NOMO-1 treated with DMSO at 0.1 percent for 48 hours (cell line): ENCODE measurements around the gene POSTN.

Source experiments
- DNase-seq: peaks from one replicate; lab custom pipeline; 2025; ENCODE audit not compliant: unreplicated experiment; lab: John Stamatoyannopoulos, UW

The POSTN gene, protein sequence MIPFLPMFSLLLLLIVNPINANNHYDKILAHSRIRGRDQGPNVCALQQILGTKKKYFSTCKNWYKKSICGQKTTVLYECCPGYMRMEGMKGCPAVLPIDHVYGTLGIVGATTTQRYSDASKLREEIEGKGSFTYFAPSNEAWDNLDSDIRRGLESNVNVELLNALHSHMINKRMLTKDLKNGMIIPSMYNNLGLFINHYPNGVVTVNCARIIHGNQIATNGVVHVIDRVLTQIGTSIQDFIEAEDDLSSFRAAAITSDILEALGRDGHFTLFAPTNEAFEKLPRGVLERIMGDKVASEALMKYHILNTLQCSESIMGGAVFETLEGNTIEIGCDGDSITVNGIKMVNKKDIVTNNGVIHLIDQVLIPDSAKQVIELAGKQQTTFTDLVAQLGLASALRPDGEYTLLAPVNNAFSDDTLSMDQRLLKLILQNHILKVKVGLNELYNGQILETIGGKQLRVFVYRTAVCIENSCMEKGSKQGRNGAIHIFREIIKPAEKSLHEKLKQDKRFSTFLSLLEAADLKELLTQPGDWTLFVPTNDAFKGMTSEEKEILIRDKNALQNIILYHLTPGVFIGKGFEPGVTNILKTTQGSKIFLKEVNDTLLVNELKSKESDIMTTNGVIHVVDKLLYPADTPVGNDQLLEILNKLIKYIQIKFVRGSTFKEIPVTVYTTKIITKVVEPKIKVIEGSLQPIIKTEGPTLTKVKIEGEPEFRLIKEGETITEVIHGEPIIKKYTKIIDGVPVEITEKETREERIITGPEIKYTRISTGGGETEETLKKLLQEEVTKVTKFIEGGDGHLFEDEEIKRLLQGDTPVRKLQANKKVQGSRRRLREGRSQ

GRCh38 chr13:37598597-37598996 is at the start of gene POSTN:
POSTN (minus strand) TSS chr13:37598768; CDS start chr13:37598726, 42 bp downstream.
- no peak for DNase-seq

DNA sequence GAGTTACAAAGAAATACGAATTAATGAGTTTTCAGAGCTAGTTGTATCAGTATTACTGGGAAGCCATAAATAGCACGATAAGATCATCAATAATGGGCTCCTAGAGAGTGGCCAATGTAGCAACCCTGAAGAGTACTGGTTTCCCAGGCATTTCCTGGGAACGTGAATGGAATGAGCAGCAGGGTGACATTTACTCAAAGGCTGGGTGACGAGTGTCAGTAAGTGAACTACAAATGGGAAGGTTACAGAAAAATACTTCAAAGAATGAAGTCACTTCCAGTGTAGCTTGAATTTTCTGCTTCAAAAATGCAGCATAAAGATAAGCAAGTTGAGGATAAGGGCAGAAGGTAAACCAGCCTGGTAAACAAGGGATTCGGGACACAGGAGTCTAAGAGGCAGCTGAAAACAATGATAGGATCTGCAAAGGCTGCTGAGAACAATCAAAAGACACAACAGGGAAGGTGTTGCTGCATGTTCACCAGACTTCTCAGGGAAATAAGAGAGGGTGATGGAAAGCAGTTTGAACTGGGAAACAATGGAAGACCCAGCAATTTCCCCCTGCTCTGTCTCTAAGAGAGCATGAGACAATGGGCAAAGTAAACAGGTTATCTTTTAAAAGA is 48.6 kb upstream of the POSTN start:
- DNase-seq: no peak

GRCh38 chr13:37646531-37646930 is 48.0 kb upstream of the POSTN start:
- no peak for DNase-seq

GRCh38 chr13:37645181-37645740 is 46.7 kb upstream of the POSTN start:
- no peak for DNase-seq

- no peak for DNase-seq
Observed at GRCh38 chr13:37641391-37641790, 42.8 kb upstream of the POSTN start.

DNA sequence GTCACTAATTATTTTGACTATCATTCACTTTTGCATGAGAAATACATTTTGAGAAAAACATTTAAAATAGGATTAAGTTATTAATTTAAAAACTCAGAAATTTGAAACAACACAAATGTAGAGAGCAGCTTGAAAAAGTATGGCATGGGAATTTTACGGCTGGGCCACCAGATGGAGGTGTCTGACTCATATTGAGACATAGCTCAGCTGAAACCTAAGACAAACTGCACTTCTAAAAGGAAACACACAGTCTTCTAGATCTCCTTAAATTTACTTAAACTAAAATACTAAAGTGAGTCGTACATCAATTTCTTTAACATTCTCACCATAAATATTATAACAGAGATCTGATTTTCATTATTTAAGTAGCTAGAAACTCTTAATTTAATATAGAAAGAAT is 41.9 kb upstream of the POSTN start:
- DNase-seq: no peak

- no peak for DNase-seq
Observed at GRCh38 chr13:37636701-37637100, 38.1 kb upstream of the POSTN start.

- DNase-seq: no peak
Observed at GRCh38 chr13:37632294-37632693, 33.7 kb upstream of the POSTN start.

- DNase-seq: no peak
Observed at GRCh38 chr13:37627428-37627827, 28.9 kb upstream of the POSTN start.

DNA sequence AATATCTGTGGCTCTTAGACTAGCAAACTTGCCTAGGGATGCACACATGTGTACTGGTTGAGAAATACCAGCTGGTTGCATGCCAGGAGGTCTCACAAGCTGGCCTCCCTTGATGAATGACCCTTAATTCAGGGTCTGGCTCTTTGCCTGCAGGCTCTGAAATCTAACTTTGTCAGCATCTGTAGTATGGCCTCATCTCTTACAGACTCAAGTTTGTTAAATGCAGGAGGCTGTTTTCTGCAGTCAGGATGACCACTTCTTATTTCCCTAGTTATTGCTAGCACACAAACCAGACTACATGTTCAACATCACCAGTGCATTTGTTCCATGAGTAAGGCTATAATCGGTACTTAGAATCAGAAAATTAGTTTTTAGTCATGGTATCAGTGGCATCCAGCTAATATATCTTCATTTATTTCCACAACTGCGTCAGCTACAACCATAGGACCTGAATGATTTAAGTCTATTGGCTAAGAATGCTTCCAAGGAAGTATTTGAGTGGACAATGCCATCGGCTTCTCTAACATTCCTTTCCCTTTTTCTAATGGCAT is 23.3 kb upstream of the POSTN start:
- no peak for DNase-seq

- DNase-seq: no peak
Observed at GRCh38 chr13:37618554-37618953, 20.0 kb upstream of the POSTN start.

DNA sequence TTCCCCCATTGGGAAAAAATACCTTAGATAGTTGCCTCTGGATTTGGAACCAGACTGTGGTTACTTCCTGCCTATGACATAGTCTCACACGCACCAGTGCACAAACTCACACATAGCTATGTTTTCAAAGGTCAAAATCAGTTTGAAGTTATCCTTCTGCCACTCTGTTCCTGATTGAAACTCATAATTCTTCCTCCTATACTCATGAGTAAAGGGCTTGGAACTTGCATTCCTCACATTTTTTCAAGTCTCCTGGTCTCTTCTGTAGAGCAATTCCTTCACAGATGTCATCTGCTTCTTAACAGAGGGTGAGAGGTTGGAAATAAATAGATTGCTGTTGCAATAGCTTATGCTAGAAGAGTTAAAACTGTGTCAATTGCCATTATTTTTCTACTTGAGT is 18.6 kb upstream of the POSTN start:
- no peak for DNase-seq

DNA sequence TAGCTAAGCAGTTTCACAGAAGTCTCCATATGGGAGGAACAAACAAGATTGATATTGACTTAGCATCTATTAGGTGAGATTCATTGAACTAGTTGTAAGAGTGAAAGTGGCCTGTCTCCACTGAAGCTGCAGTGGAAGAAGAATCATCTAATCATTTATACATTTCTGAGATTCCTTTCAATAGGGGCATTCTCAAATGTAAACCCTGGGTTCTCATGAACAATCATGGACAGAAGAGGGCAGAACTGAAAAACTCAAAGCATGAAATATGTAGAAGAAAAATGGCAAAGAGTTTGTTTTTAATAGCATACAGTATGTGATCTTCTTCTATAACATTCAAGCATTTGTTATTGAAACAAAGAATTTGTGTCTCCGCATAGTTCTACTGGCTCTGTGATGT is 17.6 kb upstream of the POSTN start:
- no peak for DNase-seq

DNA sequence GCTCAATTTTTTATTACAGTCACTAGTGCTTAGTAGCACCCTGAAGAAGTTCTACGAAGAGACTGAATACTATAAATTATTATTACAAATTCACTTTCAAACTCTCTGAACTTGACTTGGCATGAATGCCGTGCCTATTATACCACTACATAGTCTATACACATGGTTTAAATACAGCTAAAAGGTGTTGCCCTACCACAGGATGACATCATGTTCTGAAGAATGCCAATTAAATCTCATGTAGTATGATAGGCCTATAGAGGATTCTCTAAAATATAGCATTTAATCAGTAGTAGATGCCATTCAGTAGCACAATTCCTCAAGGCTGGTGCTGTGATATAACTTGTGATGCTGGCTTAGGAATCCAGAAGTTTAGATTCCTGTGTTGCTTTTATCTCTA is 16.7 kb upstream of the POSTN start:
- no peak for DNase-seq

DNA sequence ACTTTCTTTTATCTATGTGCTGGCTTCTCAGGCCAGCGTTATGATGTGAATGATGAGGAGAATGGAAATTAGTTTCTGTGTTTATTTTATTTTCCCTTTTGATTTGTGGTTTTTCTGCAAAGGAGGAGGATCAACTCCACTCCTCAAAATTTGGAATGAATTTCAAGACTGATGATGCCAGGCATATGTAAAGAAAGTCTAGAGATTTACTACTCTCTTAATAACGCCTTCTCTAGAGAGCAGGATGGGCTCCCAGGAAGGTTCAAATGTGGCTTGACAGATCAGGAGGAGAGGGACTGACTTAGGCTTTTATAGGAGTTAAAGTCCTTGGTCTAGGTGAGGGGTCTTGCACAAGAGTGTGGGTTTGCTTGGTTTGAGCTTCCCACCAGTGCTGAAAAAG is 15.1 kb upstream of the POSTN start:
- DNase-seq: no peak

DNA sequence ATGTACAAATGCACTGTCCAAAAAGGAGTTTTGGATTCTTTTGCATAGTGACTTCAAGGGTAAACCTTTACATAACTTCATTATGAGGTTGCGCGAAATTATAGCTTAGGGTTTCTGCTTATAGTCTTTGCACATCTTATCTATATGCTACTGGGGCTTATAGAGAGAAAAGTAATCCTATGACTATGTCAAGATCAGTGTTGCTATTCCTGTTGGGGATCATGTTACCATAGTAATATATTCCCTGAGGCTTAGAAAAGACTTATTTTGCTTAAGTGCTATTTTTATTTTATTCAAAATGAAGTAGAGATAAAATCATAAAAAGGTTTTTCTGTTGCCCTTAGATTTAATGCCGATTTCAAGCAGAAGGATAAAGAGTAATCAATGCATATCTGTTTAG is 14.7 kb upstream of the POSTN start:
- DNase-seq: no peak

GRCh38 chr13:37608750-37609339 is 10.3 kb upstream of the POSTN start:
- no peak for DNase-seq

GRCh38 chr13:37602733-37603381 is 4.3 kb upstream of the POSTN start:
- DNase-seq: no peak

- DNase-seq: no peak
Observed at GRCh38 chr13:37601648-37602440, 3.3 kb upstream of the POSTN start.

- DNase-seq: no peak
Observed at GRCh38 chr13:37599519-37599918, 951 bp upstream of the POSTN start.
